ENCODE measurements around the gene WIPF3.

The WIPF3 gene

DNA sequence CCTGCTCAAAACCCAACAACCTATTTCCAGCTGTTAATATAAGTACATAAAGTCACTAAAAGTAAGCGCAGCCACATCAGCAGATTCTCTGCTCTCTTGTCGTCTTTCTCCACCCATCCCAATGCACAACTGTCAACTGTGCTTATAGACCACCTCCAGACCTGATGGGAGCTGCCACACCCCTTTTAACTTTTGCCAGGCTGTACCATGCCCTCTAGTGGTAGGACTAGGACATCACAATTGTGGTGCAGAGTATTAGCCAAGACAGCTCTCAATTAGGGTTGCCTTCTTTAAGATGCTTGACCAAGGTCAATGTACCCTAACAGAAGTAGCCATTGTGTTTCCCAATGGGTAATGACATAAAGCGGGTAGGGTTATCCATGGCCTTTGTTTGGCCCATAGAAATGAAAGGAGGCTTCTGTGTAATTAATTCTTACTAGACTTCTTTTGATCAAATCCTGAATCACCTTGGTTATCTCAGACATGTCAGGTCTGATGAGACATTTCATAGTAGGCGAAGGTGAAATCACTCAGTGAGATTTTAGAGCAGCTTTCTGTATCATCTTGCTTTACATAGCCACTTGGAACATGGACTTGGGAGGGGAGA, 115.2 kb downstream of the WIPF3 start:
- no peak for DNase-seq (ENCODE audit: low read depth)
- no peak overlapping the region for H3K4me3 ChIP-seq (ENCODE audit: low read depth, low read length)

DNA sequence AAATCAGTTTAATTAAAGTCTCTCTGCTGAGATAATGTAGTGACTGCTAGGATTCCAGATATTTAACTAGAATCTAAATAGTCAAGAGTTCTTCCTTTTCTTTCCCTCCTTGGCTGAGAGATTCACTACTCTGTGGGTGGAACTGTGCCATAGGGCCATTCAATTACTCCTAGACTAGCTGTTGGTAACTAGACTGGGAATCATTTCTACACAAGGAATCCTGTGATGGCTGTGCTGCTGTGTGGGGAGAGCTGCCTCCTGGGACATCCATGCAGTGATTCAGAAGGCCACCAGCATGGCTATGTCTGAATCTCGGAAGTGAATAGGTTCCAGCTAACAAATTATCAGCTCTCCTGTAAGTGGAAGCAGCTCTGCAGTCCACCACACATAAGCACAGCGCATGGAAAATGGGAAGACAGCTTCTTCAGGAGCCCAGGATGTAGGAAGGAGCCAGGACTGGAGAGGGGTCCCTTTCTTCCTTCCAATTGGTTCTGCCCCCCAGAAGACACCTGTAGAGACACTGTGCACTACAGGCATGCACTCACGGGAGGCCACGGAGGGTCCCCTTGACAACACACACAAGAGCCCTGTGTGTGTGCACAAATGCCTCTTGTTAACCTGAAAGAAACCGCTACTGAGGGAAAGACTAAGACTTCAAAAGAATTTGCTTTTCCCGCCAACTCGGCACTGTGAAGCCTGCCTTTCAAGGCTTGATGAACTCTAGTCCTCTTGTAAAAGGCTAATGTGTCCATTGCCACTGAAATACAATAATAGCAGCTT, 116.8 kb downstream of the WIPF3 start:
- no peak for DNase-seq (ENCODE audit: low read depth)
- TF ChIP-seq, protein P1, sequence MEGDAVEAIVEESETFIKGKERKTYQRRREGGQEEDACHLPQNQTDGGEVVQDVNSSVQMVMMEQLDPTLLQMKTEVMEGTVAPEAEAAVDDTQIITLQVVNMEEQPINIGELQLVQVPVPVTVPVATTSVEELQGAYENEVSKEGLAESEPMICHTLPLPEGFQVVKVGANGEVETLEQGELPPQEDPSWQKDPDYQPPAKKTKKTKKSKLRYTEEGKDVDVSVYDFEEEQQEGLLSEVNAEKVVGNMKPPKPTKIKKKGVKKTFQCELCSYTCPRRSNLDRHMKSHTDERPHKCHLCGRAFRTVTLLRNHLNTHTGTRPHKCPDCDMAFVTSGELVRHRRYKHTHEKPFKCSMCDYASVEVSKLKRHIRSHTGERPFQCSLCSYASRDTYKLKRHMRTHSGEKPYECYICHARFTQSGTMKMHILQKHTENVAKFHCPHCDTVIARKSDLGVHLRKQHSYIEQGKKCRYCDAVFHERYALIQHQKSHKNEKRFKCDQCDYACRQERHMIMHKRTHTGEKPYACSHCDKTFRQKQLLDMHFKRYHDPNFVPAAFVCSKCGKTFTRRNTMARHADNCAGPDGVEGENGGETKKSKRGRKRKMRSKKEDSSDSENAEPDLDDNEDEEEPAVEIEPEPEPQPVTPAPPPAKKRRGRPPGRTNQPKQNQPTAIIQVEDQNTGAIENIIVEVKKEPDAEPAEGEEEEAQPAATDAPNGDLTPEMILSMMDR (IDR thresholded peaks at IDR 0.05; ENCODE audit: control insufficient read depth, extremely low read depth, insufficient read depth): no peak
- no peak overlapping the region for H3K4me3 ChIP-seq (ENCODE audit: low read depth, low read length)

More for the DNA sequence above, 115.2 kb downstream of the WIPF3 start:
- TF ChIP-seq, protein P1 (IDR thresholded peaks at IDR 0.05; ENCODE audit: control insufficient read depth, extremely low read depth, insufficient read depth): peak; percentile 92

DNA sequence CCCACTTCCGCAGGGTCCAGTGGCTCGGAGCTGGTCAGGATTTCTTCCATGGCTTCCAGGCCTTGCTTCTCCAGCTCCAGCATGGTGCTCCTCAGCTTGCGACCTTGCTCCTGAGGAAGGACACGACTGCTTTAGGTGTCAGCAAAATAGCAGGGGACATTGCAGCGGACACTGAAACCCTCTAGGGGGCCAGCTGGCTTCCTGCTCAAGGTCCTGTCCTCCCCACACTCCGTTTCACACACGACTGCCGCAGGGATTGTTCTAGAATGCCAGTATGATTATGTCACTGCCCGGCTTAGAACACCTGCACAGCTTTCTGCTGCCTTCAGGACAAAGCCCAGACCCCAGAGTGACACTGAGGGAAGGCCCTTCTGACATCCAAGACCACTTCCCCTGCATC, 117.7 kb downstream of the WIPF3 start:
- TF ChIP-seq, protein P1 (IDR thresholded peaks at IDR 0.05; ENCODE audit: control insufficient read depth, extremely low read depth, insufficient read depth): no peak

DNA sequence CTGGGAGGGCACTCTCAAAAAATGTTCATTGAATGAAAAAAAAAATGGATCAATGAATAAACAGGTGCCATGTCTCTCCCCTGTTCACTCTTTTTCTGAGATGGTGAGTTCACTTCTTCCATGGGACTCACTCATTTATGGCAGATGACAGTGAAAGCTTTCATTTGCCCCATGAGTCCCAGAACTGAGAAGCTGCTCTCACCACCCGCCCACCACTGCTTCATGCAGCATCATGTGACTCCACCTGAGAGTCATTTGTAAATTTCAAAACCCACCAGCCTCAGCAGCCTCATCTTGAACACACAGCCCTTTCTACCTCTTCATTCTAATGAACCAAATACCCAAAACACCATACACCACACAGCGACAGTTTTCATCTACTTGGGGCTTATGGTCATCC, 118.4 kb downstream of the WIPF3 start:
- no peak for DNase-seq (ENCODE audit: low read depth)
- TF ChIP-seq, protein P1 (IDR thresholded peaks at IDR 0.05; ENCODE audit: control insufficient read depth, extremely low read depth, insufficient read depth): no peak
- H3K4me3 ChIP-seq (ENCODE audit: low read depth, low read length): no peak overlapping the region

More for the DNA sequence above, 117.7 kb downstream of the WIPF3 start:
- DNase-seq (ENCODE audit: low read depth): no peak
- H3K4me3 ChIP-seq (ENCODE audit: low read depth, low read length): no peak overlapping the region

DNA sequence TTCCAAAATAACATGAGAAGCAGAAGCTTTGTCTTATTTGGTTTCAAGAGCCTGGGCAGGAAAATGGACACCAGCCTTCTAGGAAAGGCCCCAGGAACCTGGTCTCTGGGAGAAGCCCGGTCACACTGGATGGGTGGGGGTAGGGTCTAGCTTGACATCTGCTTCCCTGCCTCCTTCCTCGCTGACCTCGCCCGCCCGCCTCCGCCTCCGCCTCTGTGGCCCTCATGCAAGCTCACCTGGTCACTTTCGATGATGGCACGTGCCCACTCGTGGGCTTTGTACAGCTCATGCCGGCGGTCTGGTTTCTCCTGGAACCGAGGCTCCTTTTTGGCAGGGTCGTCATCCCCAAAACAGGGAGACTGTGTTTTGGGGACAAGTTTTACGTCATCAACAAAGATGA, 119.9 kb downstream of the WIPF3 start:
- H3K4me3 ChIP-seq (ENCODE audit: low read depth, low read length): no peak overlapping the region
- DNase-seq (ENCODE audit: low read depth): no peak
- TF ChIP-seq, protein P1 (IDR thresholded peaks at IDR 0.05; ENCODE audit: control insufficient read depth, extremely low read depth, insufficient read depth): no peak

DNA sequence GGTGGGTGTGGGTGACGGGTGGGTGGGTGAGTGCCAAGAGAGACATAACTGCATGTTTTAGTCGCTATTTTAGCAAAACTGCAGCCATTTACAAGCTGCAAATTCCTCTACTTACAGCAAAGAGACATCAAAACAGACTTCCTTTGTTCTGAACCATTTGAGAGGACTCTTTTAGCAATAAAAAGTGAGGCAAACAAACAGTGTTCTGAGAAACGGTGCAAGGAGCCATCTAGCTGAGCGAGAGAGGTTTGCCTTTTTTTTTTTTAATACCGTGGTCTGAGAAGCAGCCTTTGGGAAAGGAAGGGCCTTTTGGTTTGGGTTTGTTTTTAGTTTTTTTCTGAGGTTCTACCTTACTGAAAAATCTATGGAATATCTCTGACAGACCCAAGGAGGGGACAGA, 120.4 kb downstream of the WIPF3 start:
- no peak for DNase-seq (ENCODE audit: low read depth)
- TF ChIP-seq, protein P1 (IDR thresholded peaks at IDR 0.05; ENCODE audit: control insufficient read depth, extremely low read depth, insufficient read depth): no peak
- no peak overlapping the region for H3K4me3 ChIP-seq (ENCODE audit: low read depth, low read length)
